H54 (cell line): ENCODE measurements around the gene CATSPERB.
"Not testable (repeated sequence)": the region's sequence is repeated elsewhere in the genome, so short reads cannot be mapped to it uniquely, and the experiment has no call there.

Source experiments
- DNase-seq: peaks from one replicate; pipeline ENCODE4 v3.0.0; 2011; ENCODE audit warnings: low spot score, mixed read lengths; ENCODE audit not compliant: insufficient read length
- FAIRE-seq: peaks from 3 replicates; lab custom pipeline; 2011; peaks lifted over from hg19 to GRCh38; lab: Jason Lieb, UNC
- POLR2A ChIP-seq: IDR thresholded peaks from 2 replicates; pipeline ENCODE4 v1.6.1; 2011; ENCODE audit warnings: low read depth, mild to moderate bottlenecking, low read length

Gene CATSPERB

DNA sequence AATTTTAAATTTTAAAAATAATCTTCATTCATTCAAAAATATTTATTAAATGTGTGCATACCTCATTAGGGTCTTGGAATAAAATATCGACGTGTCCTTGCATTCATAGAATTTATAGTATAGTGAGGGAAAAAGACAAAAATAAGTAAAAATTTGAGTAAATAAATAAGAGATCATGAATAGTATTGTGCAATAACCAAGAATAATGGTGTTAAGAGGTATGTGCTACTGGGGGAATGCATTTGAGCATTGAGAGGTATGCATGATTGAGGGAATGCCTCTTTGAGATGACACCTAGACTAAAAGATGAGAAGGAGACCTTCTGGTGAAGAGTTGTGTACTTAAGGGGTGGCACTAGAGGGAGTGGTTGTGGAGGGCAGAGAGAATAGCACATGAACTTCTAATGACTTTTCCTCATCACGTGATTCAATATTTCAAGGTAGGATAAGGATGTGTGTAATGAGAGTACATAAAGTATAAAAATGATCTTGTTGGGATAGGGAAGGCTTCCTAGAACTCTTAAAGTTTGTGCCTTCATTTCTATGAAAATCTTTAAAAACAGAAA lies 18.8 kb upstream of the CATSPERB start:
- FAIRE-seq, result no peak
- no peak for TF ChIP-seq POLR2A
- DNase-seq, result no peak

DNA sequence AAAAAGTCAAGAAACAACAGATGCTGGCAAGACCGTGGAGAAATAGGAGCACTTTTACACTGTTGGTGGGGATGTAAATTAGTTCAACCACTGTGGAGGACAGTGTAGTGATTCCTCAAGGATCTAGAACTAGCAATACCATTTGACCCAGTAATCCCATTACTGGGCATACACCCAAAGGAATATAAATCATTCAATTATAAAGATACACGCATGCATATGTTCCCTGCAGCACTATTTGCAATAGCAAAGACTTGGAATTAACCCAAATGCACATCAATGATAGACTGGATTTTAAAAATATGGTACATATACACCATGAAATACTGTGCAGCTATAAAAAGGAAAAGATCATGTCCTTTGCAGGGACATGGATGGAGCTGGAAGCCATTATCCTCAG lies 18.0 kb upstream of the CATSPERB start:
- FAIRE-seq (no peak), DNase-seq (no peak)
- no peak for TF ChIP-seq POLR2A

GRCh38 chr14:91748049-91748448 lies 16.2 kb upstream of the CATSPERB start:
- DNase-seq (no peak), FAIRE-seq (no peak)
- TF ChIP-seq POLR2A, result no peak

DNA sequence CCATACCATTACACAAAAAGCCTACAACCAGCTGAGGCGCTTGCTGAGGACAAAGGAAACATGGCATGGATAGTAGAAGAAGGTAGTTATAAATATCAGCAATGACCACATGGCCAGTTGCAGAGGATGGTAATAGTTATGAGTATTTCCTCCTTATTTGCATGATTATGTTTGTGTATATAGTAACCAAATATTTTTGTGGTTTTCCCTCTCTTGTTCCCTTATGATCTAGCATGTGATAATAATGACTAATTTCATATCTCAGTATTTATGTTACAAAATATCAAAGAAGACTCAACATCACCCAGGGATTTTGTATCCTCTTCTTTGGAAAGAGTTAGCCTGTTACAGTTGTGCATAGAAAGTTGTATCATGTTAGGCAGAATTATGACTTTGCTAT lies 13.5 kb upstream of the CATSPERB start:
- TF ChIP-seq POLR2A, result no peak
- FAIRE-seq (no peak), DNase-seq (no peak)

DNA sequence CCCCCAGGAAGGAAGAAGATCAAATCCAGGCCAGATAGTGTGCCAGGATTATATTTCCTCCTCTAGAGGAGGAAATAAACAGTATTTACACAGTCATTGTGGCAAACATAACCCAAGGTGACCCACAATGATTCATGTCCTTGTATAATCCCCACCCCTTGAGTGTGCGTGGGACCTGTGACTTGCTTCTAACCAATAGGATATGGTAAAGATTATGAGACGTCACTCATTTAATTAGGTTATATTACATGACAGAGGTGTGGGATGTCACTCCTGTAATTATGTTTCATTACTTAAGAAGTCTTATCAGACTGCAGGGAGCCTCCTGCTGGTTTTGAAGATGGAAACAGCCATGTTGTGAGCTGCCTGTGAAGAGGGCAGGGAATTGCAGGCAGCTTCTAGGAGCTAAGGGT lies 12.2 kb upstream of the CATSPERB start:
- TF ChIP-seq POLR2A, result no peak
- FAIRE-seq, result no peak
- no peak for DNase-seq

- TF ChIP-seq POLR2A, result no peak
- no peak for DNase-seq
- FAIRE-seq, result no peak
These were observed 11.4 kb upstream of the CATSPERB start for GRCh38 chr14:91743305-91743653.

- DNase-seq, result no peak
- no peak for TF ChIP-seq POLR2A
- no peak for FAIRE-seq
These were observed 10.9 kb upstream of the CATSPERB start for GRCh38 chr14:91742621-91743304.

- FAIRE-seq, DNase-seq: not testable (repeated sequence)
These were observed 8.0 kb upstream of the CATSPERB start for GRCh38 chr14:91739867-91740266.

DNA sequence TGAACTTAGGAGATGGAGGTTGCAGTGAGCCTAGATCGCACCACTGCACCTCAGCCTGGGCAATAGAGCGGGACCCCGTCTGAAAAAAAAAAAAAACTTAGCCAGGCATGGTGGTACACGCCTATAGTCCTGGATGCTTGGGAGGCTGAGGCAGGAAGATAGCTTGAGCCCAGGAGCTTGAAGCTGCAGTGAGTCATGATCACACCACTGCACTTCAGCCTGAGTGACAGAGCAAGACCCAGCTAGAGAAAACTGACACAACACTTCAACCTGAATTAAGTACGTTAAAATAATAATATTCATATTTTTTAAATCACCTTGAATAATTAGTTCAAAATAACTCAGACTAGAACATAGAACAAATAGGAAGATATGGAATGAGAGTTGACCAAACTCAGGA lies 5.7 kb upstream of the CATSPERB start:
- no peak for DNase-seq
- no peak for FAIRE-seq
- TF ChIP-seq POLR2A, result no peak

DNA sequence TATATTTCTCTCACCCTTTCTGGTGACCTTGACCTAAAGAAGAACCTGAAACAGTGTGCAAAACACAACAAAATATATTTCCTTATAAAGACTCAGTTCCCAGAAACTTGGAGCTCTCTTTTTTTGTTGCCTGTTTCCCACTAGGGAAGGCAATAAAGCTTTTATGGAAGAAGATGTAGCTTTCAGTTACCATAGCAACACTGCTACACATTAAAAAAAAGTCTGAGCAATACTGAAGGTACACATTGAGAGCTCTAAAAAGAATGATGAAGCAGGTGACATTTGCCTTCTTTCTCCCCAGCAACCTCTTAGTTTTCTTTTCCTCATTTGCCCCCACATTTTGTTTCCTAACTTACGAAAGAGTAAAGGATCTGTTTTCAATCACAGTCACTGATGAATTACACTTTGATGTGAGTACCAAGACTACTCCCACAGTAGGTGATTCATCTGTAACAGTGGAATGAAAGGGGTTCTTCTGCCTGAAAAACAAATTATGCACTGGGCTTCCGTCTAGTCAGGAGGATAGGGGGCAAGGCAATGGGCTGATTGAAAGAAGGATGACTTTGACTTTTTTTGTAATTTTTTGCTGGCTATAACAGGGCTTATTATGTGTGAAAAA lies 1.1 kb upstream of the CATSPERB start:
- FAIRE-seq (no peak), DNase-seq (no peak)
- no peak for TF ChIP-seq POLR2A

DNA sequence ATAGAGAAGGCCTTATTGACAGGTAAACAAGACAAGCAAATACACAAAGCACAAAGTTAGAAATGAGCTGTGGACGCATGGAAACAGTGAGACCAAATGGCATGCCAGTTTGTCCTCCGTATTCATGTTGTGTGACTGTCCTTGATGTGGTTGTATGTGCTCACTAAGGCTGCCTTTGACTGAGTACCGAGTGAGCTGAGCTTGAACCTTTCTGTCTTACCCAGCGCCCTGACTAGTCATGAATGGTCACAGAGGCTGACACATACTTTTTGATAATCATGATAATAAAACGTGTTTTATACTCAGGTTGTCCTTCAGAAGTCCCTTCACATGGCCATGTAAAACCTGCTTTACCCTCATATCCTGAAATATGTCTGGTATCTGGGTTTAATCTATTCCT lies 553 bp upstream of the CATSPERB start:
- no peak for TF ChIP-seq POLR2A
- FAIRE-seq, result no peak
- DNase-seq, result no peak

DNA sequence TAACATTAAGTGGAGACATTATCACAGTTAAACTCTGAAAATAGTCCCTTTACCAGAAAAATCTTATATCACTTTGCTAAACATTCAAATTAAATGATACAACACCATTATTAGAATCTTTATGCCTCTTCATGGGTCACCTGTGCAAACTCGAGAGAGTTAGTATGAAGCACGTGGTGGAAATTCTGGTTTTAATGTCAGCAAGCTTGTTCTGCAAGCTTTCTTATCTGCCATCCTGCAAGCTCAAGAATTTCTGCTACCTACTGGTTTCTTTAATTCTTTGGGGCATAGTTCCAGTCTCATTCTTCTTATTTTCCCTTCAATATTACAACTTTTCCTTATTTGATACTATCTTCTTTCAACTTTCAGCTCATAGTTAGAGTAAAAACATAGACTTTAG lies 868 bp downstream of the CATSPERB start:
- FAIRE-seq, result no peak
- no peak for TF ChIP-seq POLR2A
- DNase-seq, result no peak

GRCh38 chr14:91729756-91730155 lies 2.1 kb downstream of the CATSPERB start:
- DNase-seq (no peak), FAIRE-seq (no peak)
- TF ChIP-seq POLR2A, result no peak

DNA sequence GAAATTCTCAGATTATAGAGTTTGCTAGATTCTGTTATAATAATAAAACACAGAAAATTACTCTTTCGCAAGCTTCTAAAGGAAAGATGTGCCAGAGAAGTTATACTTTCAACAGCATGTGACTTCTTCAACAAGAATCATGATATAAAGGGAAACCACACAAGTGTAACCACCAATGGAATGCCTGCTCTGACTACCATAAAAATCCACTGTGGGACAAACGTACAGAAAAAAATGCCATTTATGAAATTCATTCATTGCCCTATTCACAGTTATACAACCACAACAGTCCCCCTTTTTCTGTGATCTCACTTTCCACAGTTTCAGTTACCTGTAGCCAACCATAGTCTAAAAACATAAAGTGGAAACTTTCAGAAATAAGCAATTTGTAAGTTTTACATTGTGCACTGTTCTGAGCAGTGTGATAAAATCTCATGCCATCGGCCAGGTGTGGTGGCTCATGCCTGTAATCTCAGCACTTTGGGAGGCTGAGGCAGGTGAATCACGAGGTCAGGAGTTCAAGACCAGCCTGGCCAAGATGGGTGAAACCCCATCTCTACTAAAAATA lies 3.2 kb downstream of the CATSPERB start:
- FAIRE-seq (no peak), DNase-seq (no peak)
- TF ChIP-seq POLR2A, result no peak

DNA sequence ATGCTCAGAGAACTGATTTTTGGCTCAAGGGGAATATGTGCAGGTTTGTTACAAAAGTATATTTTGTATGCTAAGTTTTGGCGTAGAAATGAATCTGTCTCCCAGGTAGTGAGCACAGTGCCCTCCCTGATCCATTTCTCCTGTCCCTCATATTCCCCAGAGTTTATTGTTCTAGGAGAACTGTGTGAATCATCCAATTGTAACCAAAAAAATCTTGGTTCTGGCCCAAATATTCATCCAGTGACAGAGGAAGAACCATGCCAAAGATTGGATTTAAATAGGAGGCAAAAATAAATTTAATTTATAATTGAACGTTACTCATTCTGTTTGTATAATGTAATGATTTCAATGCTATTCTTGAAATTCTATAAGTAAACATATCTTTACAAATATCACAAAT lies 4.8 kb downstream of the CATSPERB start:
- DNase-seq, result no peak
- TF ChIP-seq POLR2A, result no peak
- FAIRE-seq, result no peak
